GM19452 (cell line): Measurements from ENCODE around the gene FOCAD.

Source experiments
- ATAC-seq: cut with Tn5 transposase; IDR thresholded peaks from one replicate; pipeline ENCODE4 v1.9.1; 2021; ENCODE audit not compliant: unreplicated experiment

FOCAD gene

GRCh38 chr9:20681467-20681866 lies 2.6 kb upstream of the FOCAD start:
- no peak for ATAC-seq

- peak; percentile 9 for ATAC-seq
Observed at GRCh38 chr9:20683351-20684034, 566 bp upstream of the FOCAD start.

- ATAC-seq, result no peak
Observed at GRCh38 chr9:20684875-20685696, 1.0 kb downstream of the FOCAD start.

DNA sequence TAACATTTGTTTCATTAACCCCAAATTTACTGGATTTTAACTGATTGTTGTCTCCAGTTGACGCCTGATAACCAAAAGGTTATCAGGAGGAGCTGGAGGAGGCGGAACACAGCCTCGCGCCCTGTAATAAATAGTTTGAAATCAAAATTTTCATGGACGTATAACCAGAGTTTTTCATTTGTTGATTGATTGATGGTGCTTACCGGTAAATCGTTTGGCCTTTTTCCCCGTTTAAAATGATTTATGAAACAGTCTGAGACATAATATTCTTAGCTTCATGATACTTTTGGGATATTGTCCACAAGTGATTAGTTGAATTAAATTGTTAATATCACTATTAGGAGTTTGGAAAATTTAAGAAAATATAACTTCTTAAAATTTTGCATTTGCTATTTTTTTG lies 1.7 kb downstream of the FOCAD start:
- no peak for ATAC-seq

DNA sequence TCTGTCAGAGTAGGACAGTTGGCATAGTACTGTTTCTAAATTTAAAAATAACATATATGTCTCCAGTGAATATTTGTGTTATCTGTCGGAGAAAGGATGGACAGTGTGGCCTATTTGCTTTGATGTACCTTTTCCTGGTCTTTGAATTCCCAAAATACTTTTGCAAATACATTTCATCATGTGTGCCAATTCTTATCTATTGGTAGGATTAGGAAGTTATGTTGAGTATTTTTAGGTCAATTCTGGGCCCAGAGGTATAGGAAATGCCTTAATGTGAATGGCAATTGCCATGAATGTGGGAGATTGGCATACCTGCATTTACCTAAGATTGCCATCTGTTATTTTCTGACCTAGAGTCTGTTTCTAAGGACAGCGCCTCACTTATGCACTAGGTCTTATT lies 5.8 kb downstream of the FOCAD start:
- ATAC-seq, result no peak

GRCh38 chr9:20692554-20692953 lies 8.5 kb downstream of the FOCAD start:
- no peak for ATAC-seq

GRCh38 chr9:20693068-20693467 lies 9.0 kb downstream of the FOCAD start:
- no peak for ATAC-seq

DNA sequence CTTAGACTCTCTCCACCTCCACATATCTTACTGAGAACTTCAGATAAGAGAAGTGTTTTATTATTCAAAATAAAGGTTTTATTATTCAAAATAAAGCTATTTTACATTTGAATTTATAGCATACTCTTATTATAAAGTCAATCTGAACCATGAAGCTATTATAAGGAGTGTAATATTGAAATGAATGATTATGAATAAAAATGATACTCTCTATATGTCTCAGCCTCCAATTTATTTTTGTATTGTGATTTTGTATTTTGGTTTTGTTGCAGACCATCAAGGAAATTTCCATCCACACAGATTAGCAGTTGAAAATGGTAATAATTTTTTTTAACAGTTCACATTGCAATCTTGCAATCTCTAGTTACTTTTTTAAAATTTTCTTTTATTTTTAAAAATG lies 10.2 kb downstream of the FOCAD start:
- ATAC-seq, result no peak

DNA sequence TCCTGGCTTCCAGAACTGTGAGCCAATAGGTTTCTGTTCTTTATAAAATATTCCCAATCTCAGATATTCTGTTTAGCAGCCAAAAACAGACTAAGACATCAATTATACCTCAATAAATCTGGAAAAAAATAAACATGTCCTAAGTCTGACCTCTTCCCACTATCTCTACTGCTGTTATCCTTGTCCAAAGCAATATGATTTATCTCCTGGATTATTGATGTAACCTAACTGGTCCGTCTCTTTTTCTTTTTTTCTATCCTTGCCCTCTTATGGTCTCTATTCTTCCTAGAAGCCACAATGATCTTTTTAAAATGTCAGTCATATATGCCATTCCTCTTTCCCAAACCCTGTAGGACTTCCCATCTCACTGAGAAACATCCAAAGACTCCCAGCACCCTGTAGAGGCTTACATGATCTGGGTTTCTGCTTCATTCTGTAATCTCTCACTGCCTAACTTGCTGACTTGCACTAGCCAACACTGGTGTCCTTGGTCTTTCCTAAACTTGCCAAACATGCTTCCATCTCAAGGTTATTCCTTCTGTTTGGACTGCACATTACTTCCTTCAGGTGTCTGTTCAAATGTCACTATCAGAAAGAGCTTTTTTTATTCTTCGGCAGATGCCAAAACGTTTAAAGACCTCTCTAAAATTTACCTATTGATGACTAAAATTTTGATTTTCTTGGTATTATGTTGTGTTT lies 13.1 kb downstream of the FOCAD start:
- ATAC-seq, result no peak

GRCh38 chr9:20698782-20699181 lies 14.7 kb downstream of the FOCAD start:
- ATAC-seq, result no peak

DNA sequence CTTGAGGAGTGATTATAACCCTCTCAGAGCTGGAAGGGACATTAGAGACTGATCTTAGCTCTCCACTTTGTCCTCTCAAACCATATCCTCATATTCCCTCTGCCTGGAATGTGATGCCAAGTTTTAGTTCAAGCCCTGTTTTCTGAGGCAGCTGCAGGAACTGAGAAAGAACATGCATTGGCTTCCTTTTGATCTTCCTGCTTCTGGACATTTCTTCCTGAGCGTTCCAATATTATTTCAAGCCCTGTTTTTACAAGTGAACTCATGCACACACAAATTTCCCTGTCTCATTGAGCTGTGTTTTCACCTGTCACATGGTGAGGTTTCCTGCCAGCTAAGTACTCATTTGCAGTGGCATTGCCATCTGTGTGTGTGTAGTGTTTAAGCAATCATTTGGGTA lies 17.0 kb downstream of the FOCAD start:
- no peak for ATAC-seq

DNA sequence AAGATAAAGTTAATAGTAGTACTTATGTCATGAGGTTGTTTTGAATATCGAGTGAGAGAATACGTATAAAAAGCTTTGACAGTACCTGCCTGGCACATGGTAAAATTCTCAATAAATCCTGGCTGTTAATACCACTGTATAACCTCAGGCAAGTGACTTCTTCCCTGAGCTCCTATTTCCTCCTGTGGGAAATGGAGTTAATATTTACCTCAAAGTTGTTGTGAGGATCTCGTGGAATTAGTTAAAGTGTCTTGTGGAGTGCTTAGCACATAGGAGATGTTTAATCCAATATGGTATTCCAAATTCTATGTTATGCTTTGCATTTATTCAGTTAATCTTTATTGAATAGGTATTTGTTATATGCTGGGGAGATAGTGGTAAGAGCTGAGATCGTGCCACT lies 18.5 kb downstream of the FOCAD start:
- no peak for ATAC-seq

- ATAC-seq, result no peak
Observed at GRCh38 chr9:20703146-20703545, 19.1 kb downstream of the FOCAD start.

GRCh38 chr9:20707708-20708107 lies 23.6 kb downstream of the FOCAD start:
- no peak for ATAC-seq

GRCh38 chr9:20713172-20713571 lies 29.1 kb downstream of the FOCAD start:
- ATAC-seq, result no peak

DNA sequence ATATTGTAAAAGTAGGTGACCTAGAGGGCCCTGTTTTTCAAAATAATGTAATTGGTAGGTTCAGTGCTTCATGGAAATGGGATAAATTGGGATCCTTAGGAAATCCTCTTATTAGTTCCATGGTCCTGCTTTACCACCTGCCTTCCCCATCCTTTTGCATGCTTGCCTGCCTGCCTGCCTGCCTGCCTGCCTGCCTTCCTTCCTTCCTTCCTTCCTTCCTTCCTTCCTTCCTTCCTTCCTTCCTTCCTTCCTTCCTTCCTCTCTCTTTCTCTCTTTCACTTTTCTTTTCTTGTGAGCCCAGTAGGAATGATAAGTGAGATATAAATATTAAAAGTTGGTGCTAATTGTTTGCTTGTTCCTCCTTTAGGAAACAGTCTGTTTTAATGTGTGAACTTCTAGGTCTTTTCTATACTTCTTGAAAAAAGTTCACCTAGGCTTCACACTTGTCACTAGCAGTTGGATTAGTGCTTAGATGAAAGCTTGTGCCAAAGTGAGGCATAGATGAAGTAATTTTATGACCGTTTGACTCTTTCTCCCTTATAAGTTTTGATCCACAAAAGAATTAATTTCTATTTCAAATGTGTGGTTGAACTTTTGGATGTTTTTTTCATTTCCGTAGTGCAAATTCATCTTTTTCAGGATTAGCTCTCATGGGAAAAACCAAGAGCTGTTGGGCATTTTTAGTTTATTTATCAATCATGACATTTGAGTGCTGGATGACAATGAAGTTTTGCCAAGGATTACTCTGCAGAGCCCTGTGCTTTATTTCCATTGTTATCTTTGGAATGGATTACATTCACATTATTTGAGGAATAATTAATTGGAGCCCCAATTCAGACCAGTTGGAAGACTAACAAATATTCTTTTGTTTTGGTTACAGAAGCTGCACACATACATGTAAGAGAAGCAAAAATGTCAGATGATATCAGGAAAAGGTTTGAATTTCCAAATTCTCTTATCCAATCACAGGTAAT lies 30.7 kb downstream of the FOCAD start:
- no peak for ATAC-seq

DNA sequence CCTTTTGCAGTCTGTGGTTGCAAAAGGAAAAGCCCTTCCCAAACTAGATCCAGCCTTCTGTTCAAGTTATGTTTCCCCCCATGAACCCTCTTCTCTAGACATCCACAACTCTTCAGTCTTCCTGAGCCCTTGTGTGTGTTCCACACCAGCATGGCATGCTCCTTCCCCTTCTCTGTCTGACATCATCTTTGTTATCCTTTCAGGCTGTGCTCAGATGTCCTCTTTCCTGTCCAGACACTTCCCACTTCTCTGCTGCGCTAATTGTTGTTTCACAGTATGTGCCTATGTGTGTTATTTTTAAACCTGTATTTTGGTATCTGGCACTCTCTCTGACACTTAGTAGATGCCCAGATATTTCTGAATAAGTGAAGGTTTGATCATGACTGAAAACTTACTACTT lies 38.2 kb downstream of the FOCAD start:
- ATAC-seq, result no peak

GRCh38 chr9:20725675-20726074 lies 41.6 kb downstream of the FOCAD start:
- no peak for ATAC-seq

- no peak for ATAC-seq
Observed at GRCh38 chr9:20726144-20726543, 42.1 kb downstream of the FOCAD start.

DNA sequence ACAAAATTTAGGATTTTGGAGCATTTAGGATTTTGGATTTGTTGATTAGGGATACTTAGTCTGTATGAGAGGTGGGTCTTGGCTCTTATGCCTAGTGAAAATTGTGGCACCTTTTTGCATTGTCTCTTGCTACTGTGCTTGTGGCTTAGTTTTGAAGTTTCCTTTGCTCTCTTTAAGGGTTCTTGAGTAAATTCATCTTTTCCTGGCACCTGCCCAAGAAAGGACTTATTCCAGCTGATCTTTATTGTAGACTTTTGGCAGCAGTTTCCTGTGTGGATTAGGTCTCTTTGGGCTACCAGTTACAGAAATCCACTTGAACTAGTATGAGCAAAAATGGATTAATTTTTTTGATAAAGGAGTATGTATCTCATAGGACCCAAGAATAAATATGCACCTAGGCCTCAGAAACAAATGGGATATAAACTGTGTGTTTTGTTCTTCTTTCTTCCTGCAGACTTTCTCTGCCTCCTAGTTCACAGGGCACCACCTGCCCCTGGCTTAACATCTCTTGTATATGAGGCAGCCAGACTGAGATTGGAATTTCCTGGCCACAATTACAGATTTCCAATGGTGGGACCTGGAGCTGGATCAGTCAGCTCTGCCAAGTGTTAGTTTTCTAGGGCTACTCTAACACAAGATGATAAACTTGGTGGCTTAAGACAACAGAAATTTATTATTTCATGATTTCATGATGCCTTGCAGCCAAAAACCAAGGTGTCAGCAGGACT lies 44.6 kb downstream of the FOCAD start:
- no peak for ATAC-seq
